GM18511 (cell line): ENCODE measurements around the gene FAAP20.

Experiments
- ATAC-seq: cut with Tn5 transposase; IDR thresholded peaks from one replicate; pipeline ENCODE4 v1.9.1; 2021; ENCODE audit warnings: mild to moderate bottlenecking, moderate library complexity; ENCODE audit not compliant: unreplicated experiment

Gene FAAP20, protein sequence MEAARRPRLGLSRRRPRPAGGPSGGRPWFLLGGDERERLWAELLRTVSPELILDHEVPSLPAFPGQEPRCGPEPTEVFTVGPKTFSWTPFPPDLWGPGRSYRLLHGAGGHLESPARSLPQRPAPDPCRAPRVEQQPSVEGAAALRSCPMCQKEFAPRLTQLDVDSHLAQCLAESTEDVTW

DNA sequence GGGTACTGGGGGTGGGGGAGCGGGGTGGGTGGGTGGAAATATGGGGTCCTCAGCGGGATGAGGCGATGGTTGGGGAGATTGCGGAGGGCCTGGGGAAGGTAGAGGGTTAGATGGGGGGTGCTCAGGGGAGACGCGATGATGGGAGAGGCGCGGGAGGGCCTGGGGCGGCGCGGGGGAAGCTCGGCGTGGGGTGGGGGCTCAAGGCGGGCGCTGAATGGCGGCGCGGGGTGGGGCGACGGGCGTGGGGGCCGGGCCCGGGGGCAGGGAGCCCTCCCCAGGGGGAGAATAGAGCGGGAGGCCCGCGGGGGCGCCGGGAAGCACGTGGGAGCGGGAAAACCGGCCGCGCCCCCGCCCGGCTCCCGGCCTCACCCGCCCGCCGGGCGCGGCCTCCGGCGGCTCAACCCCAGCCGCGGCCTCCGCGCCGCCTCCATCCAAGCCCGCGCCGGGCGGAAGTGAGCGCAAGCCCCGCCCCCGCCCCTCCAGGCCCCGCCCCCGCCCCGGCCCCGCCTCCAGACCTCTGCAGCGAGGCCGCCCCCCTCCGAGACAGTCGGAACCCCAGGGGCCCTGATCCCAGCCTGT, at the start of gene FAAP20:
Gene FAAP20, minus strand, starts transcription at position 454 of the 579 bp plus-strand sequence. Its CDS starts 23 bp downstream, at position 431.
- ATAC-seq, result peak; percentile 57

DNA sequence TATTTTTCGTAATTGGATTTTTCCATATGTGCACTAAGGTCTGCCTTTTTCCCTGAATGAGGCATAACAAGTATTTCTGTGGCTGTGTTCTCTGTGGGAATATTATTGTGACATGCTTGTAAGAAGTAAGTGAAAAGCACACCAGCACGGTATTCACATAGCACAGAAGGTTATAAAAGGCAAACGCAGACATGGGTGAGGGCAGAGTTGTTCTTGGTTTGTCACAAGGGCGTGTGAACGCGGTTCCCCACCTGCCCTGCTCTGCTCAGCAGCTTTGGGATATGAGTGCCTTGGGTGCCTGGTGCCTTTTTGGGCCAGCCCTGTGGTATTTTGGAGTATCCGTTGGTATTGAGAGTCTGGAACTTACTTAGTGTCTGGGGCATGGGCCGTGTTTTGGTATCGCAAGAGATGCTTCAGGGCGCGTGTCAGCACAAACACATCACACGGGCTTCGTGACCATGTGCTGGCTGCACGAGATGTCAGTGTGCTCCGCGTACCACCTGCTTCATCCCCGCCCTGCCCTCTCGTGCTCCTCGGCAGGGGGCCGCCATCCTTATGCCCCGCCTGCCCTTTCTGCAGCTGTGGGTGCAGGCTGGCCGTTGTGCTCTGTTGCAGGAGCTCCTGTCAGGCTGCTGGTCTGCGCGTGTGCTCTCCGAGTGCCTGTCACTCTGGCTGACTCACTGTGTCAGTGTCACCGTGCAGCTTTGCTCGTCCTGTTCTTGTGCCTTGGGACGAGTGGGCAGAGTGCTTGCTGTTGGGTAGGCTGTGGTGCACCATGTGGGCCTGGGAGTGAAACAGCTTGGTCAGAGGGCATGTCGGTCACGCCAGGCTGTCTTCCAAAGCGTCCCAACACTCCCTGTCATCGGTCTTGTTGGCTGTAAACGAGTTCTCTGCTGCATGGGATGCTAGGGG, 48.5 kb upstream of the FAAP20 start:
- ATAC-seq, result no peak

DNA sequence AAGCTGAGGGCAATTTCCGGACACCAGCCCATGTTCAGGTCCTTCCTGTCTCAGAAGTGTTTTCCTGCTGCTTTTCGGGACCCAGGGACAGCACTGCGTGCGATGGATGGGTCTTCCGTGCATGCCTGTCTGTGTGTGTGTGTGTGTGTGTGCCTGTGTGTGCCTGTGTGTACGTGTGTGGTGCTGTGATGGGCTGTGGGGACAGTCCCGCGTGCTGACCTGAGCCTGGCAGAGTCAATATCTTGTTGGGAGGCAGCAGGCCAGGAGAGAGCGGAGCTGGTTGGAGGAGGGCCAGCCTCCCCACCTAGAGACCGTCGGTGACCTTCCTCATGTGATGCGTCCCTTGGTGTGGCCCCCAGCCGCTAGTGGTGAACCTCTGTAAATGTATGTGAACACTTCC, 47.2 kb upstream of the FAAP20 start:
- no peak for ATAC-seq

DNA sequence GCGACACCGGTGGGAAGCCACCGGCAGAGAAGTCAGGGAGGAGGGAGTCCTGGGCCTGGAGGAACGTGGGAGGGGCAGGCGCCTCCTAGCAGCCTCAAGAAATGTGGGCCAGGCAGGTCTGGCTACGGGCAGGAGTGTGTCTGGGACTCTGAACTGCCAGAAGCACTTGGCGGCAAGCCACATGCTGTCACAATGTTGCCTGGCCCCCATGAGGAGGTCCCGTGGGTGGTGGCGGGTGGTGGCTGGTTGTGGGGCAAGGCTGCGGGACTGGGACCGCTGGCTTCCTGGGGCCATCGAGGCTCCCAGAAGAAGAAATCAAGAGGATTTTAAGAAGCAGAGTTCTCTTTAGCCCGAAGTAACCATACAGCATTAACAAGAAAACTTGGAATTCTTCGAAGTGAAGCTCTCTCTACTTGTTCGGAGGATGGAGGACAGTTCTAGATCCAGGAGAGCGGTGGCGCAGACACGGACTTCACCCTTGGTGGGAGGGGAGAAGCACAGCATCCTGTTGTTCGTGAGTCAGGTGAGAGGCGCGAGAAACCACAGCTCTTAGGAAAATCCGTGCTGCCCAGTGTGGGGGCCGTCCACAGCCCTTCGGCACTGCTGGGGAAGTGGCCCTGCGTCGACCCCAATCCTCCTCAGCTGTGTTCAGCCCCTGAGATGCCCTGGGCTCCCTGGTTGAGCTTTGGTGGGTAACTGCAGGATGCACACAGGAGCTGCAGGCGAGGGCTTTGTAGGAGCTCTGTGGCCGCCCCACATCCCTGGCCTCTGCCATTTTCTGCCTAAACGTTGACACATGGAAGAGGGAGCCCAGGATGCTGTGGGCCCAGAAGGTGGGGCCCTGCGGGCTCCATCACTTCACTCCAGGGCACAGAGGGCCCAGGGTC, 45.9 kb upstream of the FAAP20 start:
- no peak for ATAC-seq

DNA sequence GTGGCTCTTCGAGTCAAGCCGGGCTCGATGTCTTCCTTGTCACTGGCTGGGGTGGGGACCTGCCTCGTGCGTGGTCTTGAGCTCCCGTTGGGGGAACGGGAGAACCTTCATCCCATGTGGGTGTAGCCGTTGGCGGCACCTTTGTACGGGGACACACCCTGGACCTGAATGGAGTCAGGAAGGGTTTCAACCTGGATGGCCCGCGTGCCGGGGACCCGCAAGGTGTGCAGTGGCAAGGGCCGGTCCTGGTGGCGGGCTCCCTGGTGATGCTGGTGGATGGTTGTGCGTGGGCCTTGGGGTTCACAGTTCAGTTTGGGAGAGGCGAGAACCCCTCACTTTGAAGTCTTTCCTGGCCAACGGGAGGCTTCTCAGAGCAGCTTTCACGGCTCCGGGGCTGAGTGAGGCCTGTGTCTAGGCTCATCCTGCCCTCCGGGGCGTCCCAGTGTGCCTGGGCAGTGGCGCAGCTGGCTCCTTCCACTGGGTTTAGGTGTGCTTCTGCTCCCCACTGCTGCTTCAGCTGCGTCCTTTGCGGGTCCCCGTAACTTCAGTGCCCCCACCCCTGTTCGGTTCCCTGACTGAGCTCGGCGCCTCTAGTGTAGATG, 44.9 kb upstream of the FAAP20 start:
- ATAC-seq, result no peak

DNA sequence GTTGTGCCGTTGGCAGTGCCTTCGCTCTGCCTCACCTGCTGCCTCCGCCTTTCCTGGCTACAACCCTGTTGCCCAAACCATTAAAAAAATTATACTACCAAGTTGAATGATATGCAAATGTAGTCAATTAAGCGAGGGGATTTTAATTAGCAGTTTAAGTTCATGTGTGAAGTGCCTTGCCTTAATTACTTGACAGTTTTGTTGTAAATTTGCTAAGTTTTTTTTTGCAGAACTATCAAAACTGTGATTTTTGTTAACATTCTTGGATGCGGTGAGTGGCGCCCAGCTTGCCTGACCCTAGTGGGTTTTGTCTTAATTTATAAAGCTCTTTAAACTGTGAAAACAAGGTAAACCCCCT, 44.4 kb upstream of the FAAP20 start:
- no peak for ATAC-seq

DNA sequence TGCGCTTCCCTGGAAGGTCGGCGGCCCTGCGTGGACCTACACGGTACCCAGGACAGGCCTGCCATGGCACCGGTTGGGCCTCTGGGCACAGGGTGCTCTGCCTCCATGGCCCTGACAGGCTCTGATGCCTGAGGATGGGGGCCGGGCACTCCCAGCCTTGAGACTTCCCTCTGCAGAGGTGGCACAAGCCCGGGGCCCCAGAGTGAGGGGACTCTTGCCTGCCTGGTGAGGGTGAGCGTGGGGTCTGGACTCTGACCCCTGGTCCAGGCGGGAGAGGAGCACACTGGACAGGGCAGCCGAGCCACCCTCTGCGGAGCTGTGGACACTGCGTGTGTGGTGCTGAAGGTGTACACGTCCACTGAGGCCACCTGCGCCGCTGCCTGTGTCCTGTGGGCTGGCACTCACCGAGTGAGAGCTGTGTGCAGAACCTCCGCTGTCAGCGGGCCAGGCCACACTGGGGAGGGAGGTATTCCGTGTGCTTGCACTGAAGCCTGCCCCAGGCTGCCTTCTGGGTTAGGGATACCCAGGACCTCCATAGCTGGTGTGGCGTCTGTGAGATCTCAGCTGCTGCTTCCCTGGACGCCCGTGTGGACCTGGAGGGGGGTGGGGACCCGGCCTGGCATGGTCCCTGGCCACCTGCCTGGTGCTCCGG, 43.9 kb upstream of the FAAP20 start:
- ATAC-seq, result no peak

DNA sequence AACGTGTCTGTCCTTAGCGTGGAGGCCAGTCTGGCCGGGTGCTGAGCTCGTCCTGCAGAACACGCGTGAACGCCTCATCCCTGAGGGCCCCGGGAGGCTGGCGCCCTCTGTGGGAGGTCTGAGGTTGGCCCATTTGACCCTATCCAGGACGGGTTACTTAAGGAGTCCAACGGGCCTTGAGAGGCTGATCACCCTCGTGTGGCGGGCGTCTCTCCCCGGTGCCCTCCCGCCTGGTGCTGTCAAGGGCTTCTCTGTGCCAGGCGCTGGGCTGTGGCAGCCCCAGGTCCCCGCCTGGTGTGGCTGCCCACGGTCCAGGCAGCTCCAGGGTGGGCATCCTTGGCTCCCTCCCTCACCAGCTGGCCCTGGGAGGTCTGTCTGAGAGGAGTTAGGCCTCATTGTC, 43.2 kb upstream of the FAAP20 start:
- no peak for ATAC-seq

DNA sequence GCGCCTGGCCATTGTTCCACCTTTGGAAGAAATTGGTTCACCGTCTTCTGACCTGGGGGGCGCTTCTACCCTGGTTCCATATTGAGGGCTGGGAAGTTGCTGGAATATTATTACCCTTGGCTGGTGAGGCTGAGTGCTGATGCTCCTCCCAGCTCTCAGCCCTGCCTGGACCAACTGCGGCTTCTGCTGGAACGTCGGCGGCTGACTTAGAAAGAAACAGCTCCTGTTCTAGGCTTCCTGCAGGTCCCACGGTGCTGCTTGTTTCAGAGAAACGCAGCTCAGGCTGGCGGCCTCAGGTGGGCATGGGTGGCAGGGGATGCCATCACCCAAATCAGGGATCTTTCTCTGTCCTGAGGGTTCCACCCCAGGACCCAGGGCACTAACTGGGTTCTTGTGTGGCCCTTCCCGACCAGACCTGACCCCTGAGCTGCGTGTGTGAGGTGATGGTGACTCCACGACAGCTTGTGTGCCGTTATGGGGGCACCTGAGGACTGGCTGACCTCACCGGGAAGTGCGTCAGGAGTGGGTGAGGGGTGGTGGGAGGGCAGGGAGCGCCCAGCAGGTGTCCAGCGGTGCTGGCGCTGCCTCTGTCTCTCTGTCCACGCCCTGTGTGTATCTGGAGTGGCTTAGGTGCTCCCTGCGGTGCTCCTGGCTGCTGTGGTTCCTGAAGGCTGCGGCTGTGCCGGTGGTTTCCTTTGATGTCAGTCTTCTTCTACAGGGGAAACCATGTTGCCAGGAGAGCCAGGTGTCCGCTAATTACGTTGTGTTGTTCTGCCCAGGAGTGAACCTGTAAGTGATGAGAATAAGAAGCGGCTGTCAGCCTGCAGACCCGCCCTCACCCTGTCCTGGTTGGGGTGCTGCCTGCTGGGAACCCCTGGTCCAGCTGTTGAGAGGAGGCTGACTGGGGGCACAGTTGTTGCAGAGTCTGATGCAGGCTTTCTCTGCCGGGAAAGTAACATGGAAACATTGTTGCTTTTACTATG, 42.4 kb upstream of the FAAP20 start:
- no peak for ATAC-seq

DNA sequence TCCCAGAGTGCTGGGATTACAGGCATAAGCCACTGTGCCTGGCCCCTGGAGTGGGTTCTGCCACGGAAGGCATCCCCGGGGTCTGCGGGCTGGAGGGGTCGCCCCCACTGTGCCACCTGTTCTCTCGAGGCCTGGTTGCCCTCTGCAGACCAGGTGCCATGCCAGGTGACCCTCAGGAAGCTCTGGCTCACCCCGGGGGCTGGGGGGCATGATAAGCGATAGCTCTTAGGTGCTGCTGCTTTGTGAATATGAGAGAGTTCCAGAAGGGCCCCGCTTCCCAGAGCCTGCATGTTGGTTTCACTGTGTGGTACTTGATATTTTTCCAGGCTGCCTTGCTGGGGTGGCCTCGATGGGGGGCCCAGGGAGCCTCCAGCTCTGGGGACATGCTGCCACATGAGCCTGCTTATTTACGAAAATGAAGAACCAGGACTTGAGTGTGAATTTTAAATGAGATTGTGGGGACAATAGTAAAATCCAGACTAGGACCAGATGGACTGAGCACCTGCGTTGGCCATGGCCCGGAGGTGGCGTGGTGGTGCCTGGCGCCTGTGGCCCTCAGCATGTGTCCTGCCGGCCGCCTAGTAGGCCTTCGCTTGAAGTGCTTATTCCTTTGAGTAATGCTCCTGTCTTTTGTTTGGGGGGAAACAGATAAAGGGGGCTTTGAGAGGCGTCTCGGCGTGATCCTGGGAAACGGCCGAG, 40.9 kb upstream of the FAAP20 start:
- ATAC-seq, result no peak

DNA sequence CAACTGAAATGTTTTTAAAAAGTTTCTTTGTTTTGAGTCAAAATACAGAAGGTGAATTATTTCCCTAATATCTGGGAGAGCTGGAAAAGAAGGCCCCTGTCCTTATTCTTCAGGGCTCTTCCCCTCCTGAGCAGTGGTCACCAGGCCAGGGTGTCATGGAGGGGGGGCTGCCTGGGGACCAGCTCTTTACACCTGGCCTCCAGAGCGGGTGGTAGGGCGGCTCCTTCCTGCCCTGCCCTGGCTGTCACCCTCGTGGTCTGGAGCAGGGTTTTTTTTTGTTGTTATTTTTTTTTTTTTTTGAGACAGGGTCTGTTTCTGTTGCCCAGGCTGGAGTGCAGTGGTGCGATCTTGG, 40.2 kb upstream of the FAAP20 start:
- ATAC-seq, result no peak

DNA sequence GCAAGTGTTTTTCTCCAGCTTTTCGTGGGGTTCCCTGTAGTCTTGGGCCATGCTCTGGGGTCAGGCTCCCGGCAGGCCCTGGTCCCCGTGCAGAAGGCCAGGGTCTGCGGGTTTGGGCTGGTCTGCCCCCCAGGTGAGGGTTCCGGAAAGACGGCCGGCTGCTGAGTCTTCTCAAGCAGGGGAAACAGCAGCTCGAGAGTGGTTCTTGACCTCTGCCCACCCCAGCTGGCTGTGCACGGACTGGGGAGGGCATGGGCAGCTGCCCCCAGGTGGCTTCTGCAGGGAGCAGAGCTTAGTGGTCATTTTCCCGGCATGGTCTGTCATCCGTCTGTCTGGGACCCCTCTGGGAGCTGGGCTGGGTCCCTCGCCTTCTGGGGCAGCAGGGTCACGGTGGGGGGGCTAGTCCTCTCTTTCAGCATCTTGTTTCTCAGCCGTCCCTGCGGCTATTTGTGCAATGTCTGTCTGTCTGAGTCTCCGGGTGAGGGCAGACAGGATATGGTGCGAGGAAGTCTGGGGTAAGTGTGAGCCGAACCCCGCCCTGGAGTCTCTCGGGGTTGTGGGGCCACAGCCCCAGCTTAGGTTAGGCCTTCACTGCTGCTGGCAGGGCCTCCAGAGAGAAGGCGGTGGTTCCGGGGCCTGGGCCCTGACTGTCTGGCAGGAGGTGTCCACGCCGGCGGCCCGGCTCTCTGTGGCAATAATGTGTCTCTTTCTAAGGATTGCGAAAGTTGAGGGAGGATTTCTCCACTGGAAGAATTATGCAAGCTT, 39.6 kb upstream of the FAAP20 start:
- ATAC-seq, result peak; percentile 68

DNA sequence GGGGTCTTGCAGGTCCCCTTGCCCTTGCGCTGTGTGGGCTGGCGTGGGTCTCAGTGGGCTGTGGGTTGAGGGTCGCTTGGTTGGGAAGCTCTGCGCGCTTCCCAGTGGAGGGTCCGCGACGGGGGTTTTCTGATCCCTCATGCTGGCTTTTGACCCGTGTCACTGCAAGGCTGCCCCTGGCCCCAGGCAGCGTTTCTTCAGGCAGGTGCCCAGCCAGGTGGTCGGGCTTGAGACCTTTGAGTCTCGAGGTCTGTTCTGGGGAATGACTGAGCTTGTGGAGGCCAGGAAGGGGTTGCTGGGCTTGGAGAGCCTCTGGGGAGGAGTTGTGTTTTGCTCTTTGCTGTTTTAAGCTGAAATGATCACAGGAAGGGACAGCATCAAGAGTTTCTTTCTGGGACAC, 38.9 kb upstream of the FAAP20 start:
- no peak for ATAC-seq

DNA sequence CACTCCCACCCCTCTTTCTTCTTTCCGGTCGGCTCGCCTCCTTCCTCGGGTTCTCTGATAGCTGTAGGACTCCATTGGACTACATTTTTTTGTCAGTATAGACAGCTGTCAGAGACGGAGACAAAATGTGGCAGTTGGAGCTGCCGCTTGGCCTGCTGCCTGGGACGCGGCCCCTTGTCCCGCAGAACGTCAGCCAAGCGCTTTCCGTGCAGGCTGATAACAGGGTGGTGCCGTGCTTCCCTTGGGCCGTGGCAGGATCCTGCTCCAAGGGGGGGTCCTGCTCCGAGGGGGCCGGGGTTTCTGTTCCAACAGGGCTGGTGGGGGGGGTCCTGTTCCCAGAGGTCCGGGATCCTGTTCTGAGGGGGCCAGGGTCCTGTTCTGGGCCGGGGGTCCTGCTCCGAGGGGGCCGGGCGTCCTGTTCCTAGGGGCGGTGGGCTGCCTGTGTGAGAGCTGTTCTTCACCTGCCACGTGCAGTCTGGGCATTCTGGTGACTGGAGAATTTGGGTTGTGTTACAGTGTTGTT, 38.4 kb upstream of the FAAP20 start:
- no peak for ATAC-seq

DNA sequence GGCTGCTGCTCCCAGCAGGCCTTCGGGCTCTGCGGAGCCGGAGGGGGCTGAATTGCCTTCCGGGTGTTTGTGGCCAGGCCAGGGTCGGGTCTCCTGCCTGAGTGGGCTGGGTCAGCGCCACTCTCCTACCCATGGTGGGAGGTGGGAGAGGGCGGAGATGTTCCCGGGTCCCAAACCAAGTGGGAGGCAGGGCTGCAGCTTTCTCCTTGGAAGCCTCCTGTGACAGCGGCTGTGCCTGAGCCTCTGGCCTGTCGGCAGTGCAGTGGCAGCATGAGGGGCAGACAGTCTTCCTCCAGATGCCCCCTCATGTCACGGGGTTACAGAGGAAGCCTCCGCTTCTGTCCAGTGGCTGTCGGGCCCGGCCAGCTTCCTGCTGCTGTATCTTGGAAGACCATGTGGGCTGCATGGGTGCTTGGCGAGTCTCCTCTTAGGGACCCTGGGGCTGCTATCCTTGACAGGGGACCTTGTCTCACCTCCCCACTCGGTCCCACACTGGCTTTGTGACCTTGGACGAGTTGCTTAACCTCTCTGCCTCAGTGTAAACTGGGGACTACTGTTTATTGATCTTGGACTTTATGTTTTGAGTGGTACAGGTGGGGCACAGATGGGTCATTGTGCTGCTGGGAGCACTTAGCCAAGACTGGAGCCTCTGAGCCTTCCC, 37.8 kb upstream of the FAAP20 start:
- ATAC-seq, result no peak

DNA sequence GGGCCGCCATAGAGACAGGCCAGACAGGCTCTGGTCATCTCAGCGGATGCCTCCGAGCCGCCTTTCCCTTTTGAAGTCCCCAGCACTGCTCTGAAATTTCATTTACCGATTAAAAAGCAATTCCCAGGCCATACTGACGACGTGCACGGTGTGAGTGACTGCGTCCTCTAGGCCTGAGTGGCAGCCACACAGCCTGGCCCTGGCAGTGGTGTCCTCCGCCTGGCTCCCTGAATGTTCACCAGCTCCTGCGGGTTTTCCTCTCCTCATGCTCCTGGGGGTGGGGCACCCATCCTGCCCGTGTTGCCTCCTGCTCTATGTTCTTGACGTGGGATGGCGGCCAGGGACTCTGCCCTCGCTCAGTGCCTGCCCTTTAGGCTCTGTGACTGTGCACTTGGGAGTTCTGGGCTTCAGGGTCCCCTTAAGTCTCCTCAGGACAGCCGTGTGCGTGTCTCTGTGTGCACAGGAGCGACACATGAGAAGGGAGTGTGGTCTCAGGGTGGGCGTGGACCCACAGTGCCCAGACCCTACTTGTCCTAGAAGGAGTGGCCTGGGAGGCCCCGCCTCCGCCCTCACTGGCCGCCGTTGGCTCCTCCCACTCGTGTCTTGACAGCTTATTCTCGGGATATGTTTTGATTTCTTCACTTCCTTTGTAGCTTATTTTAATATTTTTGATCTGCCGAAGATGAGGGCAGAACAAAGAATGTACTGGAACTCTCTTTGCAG, 37.1 kb upstream of the FAAP20 start:
- no peak for ATAC-seq
